ENCODE measurements around the gene TRAF3. TPM values are rescaled to one million over a fixed set of nuclear protein-coding genes. Genes with fewer than 3 reads are reported as not detected.

Gene TRAF3
- polyA plus RNA-seq, 4 donors, result 14.6 to 16.8 (median 15.8) TPM

DNA sequence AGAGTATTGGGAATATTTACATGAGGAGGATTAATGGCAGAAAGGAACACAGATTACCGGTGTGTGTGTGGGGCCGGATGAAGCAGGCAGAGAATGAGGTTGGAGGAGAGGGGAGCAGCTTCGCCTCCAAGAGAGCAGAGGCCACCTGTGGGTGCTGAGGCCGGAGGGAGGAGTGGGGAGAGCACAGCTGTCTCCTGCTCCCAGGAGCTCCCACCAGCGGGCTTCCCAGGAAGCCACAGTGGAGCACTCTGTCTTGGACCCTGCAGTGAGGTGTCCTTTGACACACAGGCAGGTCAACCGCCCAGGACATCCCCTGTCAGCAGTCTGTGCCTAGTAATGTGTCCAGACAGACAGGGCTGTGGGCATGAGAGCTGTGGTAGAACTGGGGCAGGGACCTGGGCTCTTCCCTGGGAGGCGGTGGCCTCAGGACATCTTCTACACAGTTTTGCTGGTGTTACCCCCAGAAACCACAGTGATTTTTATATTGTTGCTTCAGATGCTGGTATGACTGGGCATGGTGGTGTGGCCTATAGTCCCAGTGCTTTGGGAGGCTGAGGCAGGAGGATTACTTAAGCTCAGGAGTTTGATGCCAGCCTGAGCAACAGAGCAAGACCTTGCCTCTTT is 126.8 kb downstream of the TRAF3 start:
- DNase-seq (ENCODE audit: low read depth in 4 of 4, low spot score in 3 of 4), result no peak

DNA sequence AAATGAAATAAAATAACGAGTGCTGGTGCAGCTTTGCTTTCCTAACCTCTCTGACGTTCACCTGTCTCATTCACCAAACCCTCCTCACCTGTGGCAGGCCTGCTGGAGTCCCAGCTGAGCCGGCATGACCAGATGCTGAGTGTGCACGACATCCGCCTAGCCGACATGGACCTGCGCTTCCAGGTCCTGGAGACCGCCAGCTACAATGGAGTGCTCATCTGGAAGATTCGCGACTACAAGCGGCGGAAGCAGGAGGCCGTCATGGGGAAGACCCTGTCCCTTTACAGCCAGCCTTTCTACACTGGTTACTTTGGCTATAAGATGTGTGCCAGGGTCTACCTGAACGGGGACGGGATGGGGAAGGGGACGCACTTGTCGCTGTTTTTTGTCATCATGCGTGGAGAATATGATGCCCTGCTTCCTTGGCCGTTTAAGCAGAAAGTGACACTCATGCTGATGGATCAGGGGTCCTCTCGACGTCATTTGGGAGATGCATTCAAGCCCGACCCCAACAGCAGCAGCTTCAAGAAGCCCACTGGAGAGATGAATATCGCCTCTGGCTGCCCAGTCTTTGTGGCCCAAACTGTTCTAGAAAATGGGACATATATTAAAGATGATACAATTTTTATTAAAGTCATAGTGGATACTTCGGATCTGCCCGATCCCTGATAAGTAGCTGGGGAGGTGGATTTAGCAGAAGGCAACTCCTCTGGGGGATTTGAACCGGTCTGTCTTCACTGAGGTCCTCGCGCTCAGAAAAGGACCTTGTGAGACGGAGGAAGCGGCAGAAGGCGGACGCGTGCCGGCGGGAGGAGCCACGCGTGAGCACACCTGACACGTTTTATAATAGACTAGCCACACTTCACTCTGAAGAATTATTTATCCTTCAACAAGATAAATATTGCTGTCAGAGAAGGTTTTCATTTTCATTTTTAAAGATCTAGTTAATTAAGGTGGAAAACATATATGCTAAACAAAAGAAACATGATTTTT is 128.2 kb downstream of the TRAF3 start:
- DNase-seq (ENCODE audit: low read depth in 4 of 4, low spot score in 3 of 4), result no peak

DNA sequence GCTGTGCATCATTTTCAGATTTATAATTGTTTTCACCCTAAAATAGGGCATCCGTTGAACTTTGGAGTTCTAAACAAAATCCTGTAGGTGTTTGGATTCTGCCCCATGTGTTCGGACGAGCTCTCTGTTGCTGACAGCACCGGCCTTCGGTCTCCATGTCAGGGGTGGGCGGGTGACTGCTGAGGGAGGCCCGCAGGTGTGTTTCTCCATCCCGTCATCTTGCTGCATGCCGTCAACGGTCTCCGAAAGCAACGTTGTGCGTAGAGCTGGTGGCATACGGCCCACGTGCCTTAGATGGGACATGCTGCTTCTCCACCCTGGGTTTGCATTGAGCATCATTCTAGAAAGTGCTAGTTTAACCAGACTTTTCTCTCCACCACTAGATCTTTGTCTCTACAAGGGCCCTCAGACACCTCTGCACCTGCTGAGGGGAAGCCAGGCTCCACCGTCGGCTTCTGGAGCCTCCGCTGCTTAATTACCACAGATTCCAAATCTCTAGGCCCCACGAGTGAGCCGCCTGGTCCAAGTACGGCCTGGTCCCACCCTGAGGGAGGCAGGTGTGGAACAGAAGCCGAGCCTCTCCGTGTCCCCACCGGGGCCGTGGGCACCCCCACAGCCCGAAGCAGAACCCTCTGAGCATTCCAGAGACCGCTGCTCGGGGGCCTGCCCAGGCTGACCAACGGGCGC is 129.5 kb downstream of the TRAF3 start:
- DNase-seq (ENCODE audit: low read depth in 4 of 4, low spot score in 3 of 4), result no peak

DNA sequence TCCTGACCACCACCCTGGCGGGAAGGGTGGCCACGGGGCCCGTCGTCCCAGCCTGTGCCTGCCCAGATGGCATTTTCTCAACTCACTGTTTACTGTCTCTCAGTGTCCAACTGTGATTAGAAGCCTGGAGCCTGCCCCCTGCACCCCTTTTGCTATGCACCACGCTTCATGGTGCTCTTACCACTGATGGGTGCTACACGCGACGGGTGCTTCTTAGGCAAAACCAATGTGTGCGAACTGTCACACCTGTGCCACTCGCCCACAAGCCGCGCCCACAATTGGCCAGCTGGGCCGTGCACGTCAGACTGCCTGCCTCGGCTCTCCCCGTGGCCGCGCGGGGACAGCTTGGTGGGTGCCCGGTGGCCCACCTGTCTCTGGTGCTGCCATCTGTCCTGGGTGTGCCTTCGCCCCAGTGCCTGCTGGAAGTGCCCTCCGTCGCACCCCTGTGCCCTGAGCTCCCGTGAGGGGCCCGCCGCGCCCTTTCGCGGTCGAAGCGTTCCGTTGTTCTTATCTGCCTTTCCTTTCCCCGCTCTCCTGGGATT is 130.1 kb downstream of the TRAF3 start:
- no peak for DNase-seq (ENCODE audit: low read depth in 4 of 4, low spot score in 3 of 4)

DNA sequence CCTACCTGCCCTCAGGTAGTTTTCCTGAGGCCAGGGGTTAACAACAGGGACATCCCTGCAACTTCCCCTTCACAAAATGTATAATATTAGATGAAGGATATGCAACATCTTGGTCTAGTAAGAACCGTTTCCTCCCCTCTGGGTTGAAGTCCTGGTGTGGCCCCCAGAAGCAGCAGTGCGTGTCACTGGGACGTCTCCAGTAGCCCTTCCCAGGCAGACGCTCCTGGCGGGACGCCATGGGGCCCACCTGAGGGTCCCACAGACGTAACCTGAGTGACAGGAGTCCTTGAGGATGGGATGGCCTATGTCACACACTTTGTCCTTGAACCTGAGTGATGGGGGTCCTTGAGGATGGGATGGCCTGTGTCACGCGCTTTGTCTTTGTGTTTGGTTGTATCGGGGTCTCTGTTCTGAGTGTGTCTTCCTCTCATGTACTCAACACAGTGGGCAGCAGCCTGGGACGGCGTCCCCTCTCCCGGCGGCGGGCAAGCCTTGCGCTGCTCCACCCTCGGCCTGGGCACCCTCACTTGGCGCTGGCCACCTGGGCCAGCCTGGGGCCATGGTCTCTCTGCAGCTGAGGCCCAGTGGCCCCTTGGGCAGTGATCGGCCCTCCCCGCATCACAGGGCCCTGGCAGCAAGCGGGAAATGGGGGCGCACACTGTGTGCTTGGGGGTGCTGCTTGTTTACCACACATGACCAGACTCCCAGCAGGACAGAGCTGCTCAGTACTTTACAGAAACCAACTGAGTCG is 130.9 kb downstream of the TRAF3 start:
- no peak for DNase-seq (ENCODE audit: low read depth in 4 of 4, low spot score in 3 of 4)

DNA sequence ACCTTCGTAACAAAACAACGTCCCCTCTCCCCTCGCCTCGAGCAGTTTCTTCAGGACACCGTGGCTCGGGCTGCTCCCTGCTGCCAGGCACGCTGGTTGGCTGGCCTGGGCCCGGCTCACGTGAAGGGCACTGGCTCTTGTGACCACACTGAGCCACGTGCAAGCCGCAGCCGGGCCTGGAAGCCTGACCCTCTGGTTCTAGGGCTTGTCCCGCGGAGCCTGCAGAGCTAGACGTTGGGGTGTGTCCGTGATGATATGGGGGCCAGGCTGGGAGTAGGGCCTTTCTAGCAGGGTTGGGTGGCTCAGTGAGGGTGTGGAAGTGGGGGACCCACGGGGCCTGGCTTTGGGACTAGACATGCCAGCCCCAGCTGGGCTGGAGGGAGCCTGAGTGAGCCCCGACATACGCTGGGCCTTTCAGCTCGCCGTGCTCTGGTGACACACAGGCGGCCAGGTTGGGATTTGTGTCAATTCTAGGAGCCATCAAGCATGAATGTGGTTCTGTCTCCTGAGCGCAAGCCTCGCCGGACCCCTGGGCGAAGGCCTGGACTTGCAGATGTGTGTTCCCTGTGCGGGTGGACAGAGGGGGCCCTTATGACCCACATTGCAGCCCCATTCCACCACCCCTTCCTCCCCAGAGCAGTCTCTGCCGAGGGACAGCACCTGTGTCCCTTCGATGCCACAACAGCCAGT is 131.7 kb downstream of the TRAF3 start:
- no peak for DNase-seq (ENCODE audit: low read depth in 4 of 4, low spot score in 3 of 4)

DNA sequence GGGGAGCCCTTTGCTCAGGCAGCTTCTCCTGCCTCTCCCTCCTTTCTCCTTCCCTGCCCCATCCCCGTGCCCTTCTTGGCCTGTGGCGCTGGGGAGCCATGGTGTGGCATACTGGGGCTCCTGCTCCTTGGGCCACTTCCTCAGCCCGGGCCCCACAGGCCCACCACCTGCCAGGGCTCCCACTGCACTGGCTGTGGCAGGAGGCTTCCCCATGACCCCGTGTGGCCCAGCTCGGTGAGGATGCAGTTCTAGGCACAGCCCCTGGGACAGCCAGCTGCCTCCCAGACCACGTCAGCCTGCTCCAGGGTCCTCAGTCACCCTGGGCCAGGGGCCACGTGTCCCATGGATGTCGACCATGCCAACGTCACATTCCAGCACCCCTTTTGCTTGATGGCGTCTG is 132.2 kb downstream of the TRAF3 start:
- DNase-seq (ENCODE audit: low read depth in 4 of 4, low spot score in 3 of 4), result no peak

DNA sequence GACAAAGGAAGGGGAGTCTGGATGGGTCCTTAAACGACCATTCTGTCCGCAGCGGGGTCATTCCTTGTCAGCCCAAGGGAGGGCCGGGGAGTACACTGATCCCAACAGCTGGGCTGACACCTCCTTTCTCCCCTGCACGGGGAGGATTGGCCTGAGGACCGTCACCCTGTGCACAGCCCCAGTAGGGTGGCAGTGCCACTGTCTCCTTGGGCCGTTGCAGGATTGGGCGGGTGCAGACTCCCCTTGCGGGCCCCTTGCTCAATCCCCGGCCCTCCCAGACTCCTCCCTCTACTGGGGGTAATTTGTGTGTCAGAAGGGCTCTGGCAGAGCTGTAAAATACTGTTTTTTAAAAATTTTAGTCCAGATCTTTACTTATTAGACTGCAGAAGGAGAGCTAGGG is 132.7 kb downstream of the TRAF3 start:
- DNase-seq (ENCODE audit: low read depth in 4 of 4, low spot score in 3 of 4), result no peak

DNA sequence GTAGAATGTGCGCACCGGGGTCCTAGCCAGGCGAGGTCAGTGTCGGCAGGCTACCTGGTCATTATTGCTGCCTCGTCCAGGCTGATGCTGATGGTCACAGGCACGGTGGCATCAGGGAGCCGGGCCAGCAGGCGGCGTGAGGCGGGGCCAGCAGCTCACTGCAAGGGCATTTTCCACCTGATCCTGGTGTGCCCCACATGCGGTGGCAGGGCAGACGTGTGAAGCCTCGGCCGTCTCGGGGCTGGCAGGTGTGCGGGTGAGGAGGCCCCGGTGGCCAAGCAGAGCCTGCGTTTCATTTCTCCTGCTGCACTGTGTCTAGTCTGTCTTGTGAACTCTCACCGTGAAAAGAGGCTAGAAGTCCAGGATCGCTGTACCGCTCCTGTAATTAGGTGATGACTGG is 133.2 kb downstream of the TRAF3 start:
- no peak for DNase-seq (ENCODE audit: low read depth in 4 of 4, low spot score in 3 of 4)

DNA sequence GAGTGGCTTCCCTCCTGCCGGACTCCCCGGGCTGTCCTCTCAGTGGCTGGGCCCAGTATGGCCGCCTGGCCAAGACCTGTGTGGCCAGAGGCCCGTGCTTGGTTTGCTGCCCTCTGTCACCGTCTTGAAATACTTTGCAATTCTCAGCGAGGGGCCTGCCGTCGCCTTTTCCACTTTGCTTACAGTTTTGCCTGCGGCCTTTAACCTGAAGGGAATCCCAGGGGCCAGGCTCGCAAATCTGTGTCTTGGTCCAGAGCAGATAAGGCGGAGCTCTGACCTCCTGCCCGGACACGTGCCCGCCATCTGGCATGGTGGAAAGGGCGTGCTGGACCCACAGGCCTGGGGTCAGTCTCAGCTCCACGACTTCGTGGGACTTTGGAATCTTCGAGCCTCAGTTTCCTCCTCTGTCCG is 134.3 kb downstream of the TRAF3 start:
- DNase-seq (ENCODE audit: low read depth in 4 of 4, low spot score in 3 of 4), result no peak

DNA sequence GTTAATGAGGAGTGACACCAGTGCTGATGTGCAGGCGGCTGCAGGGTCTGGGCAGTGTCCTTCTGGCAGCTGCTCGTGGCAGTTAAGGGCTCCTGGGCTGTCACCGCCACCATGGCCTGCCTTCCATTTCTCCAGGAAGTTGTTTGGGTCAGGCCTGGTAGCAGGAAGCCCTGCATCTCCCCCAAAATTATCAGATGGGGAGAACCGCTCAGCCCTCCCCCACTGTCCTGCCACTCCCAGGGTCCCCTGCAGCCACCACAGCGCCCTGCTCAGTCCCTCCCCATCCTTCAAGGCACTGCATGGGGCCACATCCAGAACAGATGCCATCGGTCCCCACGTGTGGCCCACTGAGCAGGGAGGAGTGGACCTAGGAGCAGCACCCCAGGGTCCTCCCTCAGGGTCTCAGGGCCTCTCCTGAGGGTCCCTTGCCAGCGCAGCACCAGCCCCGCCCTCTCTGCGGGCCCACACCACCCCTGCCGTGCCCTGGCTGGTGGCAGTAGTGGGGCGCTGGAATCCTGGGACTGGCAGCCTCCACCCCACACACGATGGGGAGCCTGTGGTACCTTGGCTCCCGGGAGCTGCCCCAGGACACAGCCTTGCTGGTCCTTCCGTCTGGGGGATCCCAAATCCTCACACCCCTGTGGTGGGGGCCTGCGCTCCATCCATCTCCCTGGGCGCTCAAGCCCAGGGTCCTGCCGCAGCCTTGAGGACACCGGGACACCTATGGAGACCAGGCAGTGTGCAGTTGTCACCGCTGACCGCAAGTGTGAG is 134.9 kb downstream of the TRAF3 start:
- DNase-seq (ENCODE audit: low read depth in 4 of 4, low spot score in 3 of 4), result no peak

DNA sequence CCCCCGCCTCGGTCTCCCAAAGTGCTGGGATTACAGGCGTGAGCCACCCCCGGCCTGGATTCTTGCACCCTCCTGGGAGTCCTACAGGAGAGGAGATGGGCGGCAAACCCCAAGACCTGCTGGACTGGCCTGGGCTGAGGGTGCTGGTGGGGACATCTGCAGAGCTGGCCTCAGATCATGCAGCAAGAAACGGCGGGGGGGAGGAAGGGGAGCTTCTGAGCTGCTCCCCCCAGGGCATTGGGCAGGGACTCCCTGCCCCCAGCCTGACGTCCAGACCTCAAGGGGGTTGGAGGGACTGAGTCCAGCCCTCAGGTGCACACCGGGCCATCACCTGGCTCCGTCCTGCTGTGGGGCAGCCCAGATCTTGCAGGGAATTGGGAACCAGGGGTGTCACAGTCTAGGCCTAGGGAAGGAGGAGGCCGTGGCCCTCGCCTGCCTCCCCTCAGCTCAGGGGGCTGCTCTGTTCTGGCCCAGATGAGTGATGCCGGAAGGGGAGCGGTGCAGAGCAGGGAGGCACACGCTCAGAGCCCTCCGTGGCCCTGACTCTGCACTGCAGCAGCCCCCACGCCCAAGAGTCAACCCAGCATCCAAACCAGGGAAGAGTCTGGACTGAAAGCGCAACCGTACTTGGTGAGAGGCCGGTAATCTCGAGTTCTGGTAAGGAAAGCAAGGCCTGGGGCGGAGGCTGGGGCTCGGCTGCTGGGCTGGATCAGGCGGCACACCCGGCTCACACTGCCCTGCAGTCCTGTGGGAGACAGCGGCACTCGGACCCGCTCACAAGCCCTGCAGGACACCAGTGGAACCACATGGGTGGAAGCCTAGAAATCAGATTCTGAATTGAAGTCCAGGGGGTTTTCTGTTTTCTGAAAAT is 136.3 kb downstream of the TRAF3 start:
- DNase-seq (ENCODE audit: low read depth in 4 of 4, low spot score in 3 of 4), result no peak

DNA sequence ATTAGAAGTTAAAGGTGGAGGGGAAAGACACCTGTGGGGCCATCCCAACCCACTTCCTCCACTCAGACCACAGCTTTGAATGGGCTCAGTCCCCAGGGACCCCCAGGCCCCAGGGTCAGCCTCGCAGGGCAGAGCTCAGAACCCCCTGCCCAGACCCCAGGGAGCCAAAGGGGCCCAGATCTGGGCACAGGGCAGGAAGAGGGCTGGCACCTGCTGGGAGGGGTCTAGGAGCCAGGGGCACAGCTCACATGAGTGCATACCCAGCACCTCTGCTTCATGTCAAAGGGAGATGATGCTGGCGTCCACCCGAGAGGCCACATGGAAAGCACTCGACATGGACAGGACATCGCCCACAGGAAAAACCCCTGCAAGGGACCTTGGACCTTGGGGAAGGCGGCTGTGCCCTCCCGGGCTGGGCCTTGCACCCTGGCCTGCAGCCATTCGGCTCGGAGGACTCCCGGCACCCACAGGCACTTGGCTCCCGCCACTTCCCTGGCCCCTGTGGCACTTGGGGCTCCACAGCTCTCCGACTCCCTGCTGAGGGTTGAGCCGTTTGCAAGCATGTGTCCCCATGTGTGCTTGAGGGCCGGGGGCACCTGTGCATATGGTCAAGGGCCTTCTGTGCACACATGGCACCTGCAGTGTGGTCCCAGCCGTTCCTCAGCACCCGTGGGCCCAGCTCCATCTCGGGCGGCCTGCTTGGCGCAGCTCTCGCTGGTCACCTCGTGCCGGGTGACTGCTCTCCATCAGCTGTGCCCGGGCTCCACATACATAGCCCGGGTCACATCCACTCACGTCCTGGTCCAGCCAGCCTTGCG is 137.4 kb downstream of the TRAF3 start:
- DNase-seq (ENCODE audit: low read depth in 4 of 4, low spot score in 3 of 4), result no peak

DNA sequence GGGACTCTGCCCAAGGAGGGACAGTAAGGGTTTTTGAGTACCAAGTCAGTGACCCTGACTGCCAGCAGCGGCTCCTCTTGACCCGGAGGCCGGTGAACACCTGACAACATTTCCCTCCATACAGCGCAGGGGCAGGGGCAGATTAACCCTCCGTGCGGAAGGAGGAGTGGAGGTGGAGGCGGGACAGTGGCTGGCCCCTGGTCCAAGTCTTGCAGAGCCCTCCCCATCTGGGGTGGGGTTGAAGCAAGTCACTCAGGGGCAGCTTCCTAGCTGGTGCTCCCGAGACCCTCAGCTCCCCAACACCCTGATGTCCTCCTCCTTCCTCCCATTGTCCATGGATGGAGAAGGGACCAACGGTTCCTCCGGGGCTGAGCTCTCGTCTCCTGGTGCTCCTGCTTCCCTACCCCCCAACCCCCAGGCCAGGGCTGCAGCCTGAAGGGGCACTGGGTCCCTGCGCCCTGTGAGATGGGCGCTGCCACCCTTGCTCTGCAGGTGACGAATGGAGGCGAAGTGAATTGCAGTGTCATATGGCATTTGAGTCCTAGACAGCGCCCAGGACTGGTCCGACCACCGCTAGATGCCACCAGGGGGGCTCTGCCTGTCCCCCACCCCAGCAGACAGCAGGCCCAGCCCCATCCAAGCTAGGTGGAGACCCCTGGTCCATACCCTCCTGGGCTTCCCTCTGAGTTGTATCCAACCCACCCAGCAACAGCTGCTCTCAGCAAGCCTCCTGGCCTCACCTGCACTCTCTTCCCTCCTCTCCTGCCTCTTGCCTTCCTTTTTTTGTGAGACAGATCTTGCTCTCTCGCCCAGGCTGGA is 138.3 kb downstream of the TRAF3 start:
- no peak for DNase-seq (ENCODE audit: low read depth in 4 of 4, low spot score in 3 of 4)

DNA sequence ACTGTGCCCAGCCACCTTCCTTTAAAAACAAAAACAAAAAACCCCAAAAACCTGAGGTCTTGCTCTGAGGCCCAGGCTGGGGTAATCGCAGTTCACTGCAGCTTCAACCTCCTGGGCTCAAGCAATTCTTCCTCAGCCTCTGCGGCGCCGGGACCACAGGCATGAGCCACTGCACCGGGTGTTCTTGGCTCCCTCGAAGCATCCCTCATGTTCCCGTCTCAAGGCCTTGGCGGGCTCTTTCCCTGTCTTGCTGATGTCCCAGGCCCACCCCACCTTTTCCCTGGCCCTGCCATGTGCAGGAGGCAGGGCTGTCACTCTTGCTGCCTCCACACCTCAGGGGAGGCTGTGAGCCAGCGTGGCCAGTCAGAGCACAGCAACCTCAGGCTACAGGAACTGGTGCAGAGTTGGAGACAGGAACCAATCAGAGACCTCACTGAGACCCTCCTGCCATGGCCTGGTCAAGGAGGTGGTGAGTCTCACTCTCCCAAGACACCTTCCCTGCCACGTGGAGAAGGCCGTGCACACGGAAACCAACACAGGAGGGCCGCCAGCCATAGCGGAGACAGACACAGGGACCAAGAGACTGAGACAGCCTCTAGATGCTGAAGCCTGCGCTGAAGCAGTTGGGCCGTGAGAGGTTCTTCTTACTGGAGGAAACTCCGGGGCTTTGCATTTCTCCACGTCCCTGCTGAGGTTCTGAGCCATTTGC is 139.3 kb downstream of the TRAF3 start:
- DNase-seq (ENCODE audit: low read depth in 4 of 4, low spot score in 3 of 4), result no peak

DNA sequence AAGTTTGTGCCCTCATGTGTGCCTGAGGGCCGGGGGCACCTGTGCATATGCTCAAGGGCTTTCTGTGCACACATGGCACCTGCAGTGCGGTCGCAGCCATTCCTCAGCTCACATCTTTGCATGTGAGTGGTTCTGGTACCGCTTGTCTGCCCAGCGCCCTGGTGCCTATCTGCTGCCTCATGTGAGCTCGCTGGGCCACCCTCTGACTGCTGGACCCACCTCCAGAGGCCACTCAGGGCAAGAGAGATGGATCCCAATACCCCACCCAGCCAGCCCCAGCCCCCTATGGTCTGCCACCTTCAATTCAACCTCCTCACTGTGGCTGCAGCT is 139.8 kb downstream of the TRAF3 start:
- no peak for DNase-seq (ENCODE audit: low read depth in 4 of 4, low spot score in 3 of 4)
